Measurements from ENCODE around the gene TLE1.
"Not testable (repeated sequence)": the region's sequence is repeated elsewhere in the genome, so short reads cannot be mapped to it uniquely, and the experiment has no call there.

Gene TLE1

GRCh38 chr9:81689343-81690175 lies at the start of gene TLE1:
TSS of gene TLE1 (minus strand) at chr9:81689547. CDS start at chr9:81688240, 1,307 bp downstream.
- DNase-seq (ENCODE audit: low read depth in 3 of 3), result peak; percentile 34 to 68 (median 52)

- DNase-seq (ENCODE audit: low read depth in 3 of 3), result no peak
Measured at GRCh38 chr9:81737871-81738507, 48.6 kb upstream of the TLE1 start.

DNA sequence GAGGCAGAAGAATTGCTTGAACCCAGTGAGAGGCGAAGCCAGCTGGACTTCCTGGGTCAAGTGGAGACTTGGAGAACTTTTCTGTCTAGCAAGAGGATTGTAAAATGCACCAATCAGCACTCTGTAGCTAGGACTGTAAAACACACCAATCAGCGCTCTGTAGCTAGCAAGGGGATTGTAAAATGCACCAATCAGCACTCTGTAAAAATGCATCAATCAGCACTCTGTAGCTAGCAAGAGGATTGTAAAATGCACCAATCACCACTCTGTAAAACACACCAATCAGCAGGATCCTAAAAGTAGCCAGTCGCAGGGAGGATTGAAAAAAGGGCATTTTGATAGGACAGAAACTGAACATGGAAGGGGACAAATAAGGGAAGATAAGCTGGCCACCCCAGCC lies 41.2 kb upstream of the TLE1 start:
- not testable (repeated sequence) for DNase-seq (ENCODE audit: low read depth in 3 of 3)

GRCh38 chr9:81729135-81729534 lies 39.8 kb upstream of the TLE1 start:
- no peak for DNase-seq (ENCODE audit: low read depth in 3 of 3)

DNA sequence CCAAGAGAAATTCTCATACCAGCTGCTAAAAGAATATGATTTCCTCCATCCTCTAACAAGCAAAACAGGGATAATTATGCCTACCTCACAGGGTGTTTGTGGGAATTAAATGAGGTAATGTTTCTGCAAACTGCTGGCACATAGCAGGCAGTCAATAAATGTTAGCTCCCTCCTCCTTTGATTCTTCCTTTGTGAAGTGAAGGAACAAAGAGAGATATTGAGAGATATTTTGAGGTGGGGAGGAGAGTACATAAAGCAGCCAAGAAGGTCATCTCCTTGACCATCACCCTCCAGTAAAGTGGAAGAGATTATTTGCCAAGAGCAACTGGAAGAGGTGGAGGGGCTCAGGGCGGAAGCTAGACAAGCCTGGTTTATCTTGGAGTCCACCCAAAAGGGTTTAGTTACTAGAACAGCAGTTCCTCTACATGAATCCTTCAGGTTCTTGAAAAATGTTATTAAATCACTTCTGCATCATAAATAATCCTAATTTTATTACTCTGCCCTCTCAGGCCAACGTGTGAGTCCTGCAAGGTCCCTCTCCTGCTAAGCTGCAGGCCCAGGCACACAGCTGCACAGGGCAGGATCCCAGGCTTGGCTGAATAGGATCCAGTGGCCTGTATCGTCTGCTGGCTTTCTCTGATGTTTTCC lies 35.0 kb upstream of the TLE1 start:
- DNase-seq (ENCODE audit: low read depth in 3 of 3), result no peak

- DNase-seq (ENCODE audit: low read depth in 3 of 3), result no peak
Measured at GRCh38 chr9:81722277-81722676, 32.9 kb upstream of the TLE1 start.

GRCh38 chr9:81720450-81721086 lies 31.2 kb upstream of the TLE1 start:
- DNase-seq (ENCODE audit: low read depth in 3 of 3), result no peak

- DNase-seq (ENCODE audit: low read depth in 3 of 3), result no peak
Measured at GRCh38 chr9:81719972-81720371, 30.6 kb upstream of the TLE1 start.

DNA sequence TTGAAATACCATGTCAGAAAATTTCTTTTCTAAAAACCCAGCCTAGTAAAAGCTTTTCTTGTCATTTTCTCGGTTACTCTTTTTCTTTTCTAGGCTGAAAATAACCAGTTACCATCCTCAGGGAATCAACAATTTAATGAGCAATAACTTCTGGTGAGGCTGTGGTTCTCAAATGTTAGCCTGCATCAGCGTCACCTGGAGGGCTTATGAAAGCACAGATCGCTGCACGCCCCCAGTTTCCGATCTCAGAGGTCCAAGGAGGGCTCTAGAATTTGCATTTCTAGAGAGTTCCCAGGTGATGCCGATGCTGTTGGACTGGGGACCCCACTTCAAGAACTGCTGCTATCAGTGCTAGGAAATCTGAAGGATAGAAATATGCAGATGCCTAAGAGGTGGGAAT lies 28.9 kb upstream of the TLE1 start:
- DNase-seq (ENCODE audit: low read depth in 3 of 3), result no peak

DNA sequence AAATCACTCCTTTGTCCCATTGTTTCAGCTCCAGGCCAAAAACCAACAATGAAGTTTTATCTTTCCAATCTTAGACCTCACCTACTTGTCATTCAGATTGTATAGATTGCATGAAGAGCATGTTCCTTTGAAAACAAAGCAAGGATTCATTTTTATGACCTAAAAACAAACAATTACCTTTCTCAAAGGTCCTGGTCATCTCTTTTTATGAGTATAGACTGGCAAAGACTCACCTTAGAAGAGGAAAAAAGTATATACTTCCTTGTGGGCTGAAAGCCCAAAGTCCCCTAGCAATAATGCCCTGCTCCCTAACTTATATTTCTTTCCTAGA lies 28.4 kb upstream of the TLE1 start:
- DNase-seq (ENCODE audit: low read depth in 3 of 3), result no peak

- DNase-seq (ENCODE audit: low read depth in 3 of 3), result no peak
Measured at GRCh38 chr9:81717061-81717746, 27.9 kb upstream of the TLE1 start.

DNA sequence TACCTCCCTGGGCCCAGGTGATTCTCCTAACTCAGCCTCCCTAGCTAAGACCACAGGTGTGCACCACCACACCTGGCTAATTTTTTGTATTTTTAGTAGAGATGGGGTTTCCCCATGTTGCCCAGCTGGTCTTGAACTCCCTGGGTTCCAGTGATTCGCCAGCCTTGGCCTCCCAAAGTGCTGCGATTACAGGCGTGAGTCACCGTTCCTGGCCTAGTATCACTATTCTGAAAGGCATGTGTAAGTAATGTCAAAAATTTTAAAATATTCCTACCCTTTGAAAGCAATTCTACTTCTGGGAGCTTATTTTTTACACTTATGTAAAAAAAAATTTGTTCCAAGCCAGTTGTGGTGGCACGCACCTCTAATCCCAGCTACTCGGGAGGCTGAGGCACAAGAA lies 27.1 kb upstream of the TLE1 start:
- no peak for DNase-seq (ENCODE audit: low read depth in 3 of 3)

GRCh38 chr9:81705578-81705977 lies 16.2 kb upstream of the TLE1 start:
- no peak for DNase-seq (ENCODE audit: low read depth in 3 of 3)

GRCh38 chr9:81694541-81694940 lies 5.2 kb upstream of the TLE1 start:
- DNase-seq (ENCODE audit: low read depth in 3 of 3), result no peak

DNA sequence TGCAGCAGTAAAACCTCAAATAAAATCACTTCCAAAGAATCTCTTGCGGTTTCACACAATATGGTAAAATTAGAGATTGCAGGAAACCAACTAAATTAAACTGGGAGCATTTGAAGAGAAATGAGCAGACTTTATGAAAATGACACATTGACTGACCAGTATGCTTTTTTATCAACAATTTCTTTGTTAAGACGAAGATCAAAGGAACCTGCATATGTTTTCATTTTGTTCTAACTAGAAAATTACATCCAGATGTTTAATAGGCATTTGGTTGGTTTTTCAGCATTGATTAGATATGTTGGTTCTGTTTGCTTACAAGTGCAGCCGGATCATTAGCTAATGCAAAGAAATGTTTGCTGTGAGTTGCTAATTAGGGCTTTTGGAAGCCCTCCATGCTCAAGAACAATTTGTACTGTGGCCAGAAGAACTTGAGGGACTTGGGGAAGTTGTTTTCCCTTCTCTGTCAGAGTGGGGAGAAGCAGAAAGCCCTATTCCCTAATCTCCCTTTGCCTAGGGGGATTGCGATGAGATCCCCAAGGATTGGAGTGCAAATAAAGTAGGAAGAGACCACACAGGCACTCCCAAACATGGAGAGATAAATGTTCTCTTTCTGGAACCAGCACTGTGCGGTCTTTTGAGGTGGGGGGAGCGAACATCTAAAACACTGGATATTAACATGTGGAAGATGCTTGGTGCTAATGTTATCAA lies 4.5 kb upstream of the TLE1 start:
- no peak for DNase-seq (ENCODE audit: low read depth in 3 of 3)

- no peak for DNase-seq (ENCODE audit: low read depth in 3 of 3)
Measured at GRCh38 chr9:81690251-81690851, 1.0 kb upstream of the TLE1 start.

GRCh38 chr9:81689093-81689342 lies 329 bp downstream of the TLE1 start:
- DNase-seq (ENCODE audit: low read depth in 3 of 3), result not testable (repeated sequence)

- peak in 1 of 3 experiments; percentile 17 for DNase-seq (ENCODE audit: low read depth in 3 of 3)
Measured at GRCh38 chr9:81688262-81689092, 870 bp downstream of the TLE1 start.

DNA sequence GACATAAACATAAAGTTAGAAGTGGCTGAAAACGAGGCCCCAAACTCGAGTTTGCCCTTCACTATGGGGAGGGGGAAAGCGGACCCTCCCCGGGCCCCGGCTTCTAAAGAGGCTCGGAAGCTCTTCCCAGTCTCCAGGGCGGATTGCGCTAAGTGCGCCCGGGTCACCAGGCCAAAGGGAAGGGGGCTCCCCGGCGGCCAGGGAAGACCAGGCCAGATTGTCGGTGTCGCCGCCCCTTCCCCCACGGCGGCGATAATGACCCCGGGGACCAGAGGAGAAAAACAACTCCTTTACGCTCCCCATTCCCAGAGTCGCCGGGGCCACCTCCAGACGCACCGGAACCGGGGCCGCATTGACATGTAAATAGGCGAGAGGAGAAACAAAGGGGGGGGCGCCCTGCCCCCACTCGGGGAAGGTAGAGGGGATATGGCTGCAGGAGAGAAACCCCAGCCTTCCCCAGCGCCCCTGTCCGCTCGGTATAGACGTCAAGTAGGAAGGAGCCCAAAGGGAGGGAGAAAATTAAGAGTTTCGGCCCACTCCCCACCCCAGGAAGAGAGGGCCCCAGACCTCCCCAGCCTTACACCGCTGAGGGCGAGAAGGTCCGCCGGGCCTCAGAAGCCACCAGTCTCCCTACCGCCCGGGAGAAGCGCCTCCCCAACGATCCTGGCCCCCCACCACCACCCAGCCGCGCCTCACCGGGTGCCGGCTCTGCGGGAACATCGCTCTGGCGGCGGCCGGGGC lies 1.7 kb downstream of the TLE1 start:
- DNase-seq (ENCODE audit: low read depth in 3 of 3), result no peak
